ENCODE data around the gene MC4R. TPM values are rescaled to one million over a fixed set of nuclear protein-coding genes. Genes with fewer than 3 reads are reported as not detected.
"Not testable (repeated sequence)": the region's sequence is repeated elsewhere in the genome, so short reads cannot be mapped to it uniquely, and the experiment has no call there.

Gene MC4R
- total RNA-seq: not detected

GRCh38 chr18:60372596-60372995, at the start of gene MC4R:
MC4R (minus strand) TSS chr18:60372775; CDS start chr18:60372349, 426 bp downstream.
- ATAC-seq: no peak

GRCh38 chr18:60422306-60422705, 49.7 kb upstream of the MC4R start:
- not testable (repeated sequence) for ATAC-seq

GRCh38 chr18:60421356-60422118, 49.0 kb upstream of the MC4R start:
- ATAC-seq: no peak

GRCh38 chr18:60417946-60418345, 45.4 kb upstream of the MC4R start:
- no peak for ATAC-seq

- ATAC-seq: no peak
Measured at GRCh38 chr18:60413944-60414547, 41.5 kb upstream of the MC4R start.

GRCh38 chr18:60411715-60412114, 39.1 kb upstream of the MC4R start:
- ATAC-seq: no peak

GRCh38 chr18:60406721-60407120, 34.1 kb upstream of the MC4R start:
- ATAC-seq: no peak

- ATAC-seq: no peak
Measured at GRCh38 chr18:60404486-60405085, 32.0 kb upstream of the MC4R start.

- ATAC-seq: no peak
Measured at GRCh38 chr18:60401346-60401745, 28.8 kb upstream of the MC4R start.

- no peak for ATAC-seq
Measured at GRCh38 chr18:60391571-60392226, 19.1 kb upstream of the MC4R start.

GRCh38 chr18:60389314-60389713, 16.7 kb upstream of the MC4R start:
- ATAC-seq: no peak

GRCh38 chr18:60385693-60386092, 13.1 kb upstream of the MC4R start:
- no peak for ATAC-seq

- ATAC-seq: no peak
Measured at GRCh38 chr18:60383893-60384292, 11.3 kb upstream of the MC4R start.

- ATAC-seq: no peak
Measured at GRCh38 chr18:60377778-60378469, 5.3 kb upstream of the MC4R start.

GRCh38 chr18:60372132-60372531, 443 bp downstream of the MC4R start:
- ATAC-seq: no peak

GRCh38 chr18:60358516-60358915, 14.1 kb downstream of the MC4R start:
- no peak for ATAC-seq

GRCh38 chr18:60350941-60351340, 21.6 kb downstream of the MC4R start:
- ATAC-seq: no peak

GRCh38 chr18:60350150-60350549, 22.4 kb downstream of the MC4R start:
- ATAC-seq: no peak

- no peak for ATAC-seq
Measured at GRCh38 chr18:60347526-60348045, 25.0 kb downstream of the MC4R start.

- no peak for ATAC-seq
Measured at GRCh38 chr18:60339018-60339417, 33.6 kb downstream of the MC4R start.

GRCh38 chr18:60331890-60332289, 40.7 kb downstream of the MC4R start:
- no peak for ATAC-seq

GRCh38 chr18:60329131-60329530, 43.4 kb downstream of the MC4R start:
- ATAC-seq: no peak

- no peak for ATAC-seq
Measured at GRCh38 chr18:60327880-60328279, 44.7 kb downstream of the MC4R start.
